B cell (primary cell): ENCODE results near the gene SLC25A29. TPM values are rescaled to one million over a fixed set of nuclear protein-coding genes. Genes with fewer than 3 reads are reported as not detected.
"Not testable (repeated sequence)": the region's sequence is repeated elsewhere in the genome, so short reads cannot be mapped to it uniquely, and the experiment has no call there.

ENCODE experiments used
- ATAC-seq: fragments of 200-7000 bp; cut with Tn5 transposase; one replicate; pipeline ENCODE4 v1.10.0; 2021; ENCODE audit warnings: low read depth, mild to moderate bottlenecking, moderate number of reproducible peaks, moderate library complexity
- CTCF ChIA-PET: fragments of 350-600 bp; sonication (Branson Sonifier 250); formaldehyde crosslinking; loops from one replicate; lab custom pipeline; 2021; ENCODE audit warnings: antibody characterized with exemption, inconsistent platforms; lab: Charles Lee
- POLR2A ChIA-PET: fragments of 350-600 bp; sonication (Branson Sonifier 250); formaldehyde crosslinking; loops from one replicate; lab custom pipeline; 2021; ENCODE audit warnings: antibody characterized with exemption; lab: Charles Lee
- DNase-seq: peaks from one replicate; pipeline ENCODE4 v3.0.0; 2013
- H2AFZ ChIP-seq: 2 replicates; pipeline ENCODE4 v1.6.1; 2012; ENCODE audit warnings: mild to moderate bottlenecking, low read depth, low read length; ENCODE audit not compliant: insufficient read depth, poor library complexity, severe bottlenecking
- H3K27ac ChIP-seq, 2 donors: 1 replicate in 1 of 2; 2 replicates in 1 of 2; pipeline ENCODE4 v1.5.1; 2012 to 2013; ENCODE audit warnings: low read length in 2 of 2, mild to moderate bottlenecking in 2 of 2, moderate library complexity in 1 of 2
- H3K27me3 ChIP-seq, 4 experiments: fragments of 200-600 bp in 1 of 4; sonication (generic) in 1 of 4; replicated peaks in 1 of 4; 1 replicate in 2 of 4; 2 replicates in 2 of 4; pipeline versions ENCODE4 v1.6.1 to v1.7.0; 2013 to 2016; ENCODE audit warnings: low read length in 3 of 4, mild to moderate bottlenecking in 2 of 4, mixed read lengths in 1 of 4, moderate library complexity in 1 of 4; ENCODE audit not compliant: insufficient read depth in 4 of 4, control insufficient read depth in 3 of 4; ENCODE audit errors: control extremely low read depth in 1 of 4
- H3K36me3 ChIP-seq, 2 experiments: replicated peaks in 1 of 2; 1 replicate in 1 of 2; 2 replicates in 1 of 2; pipeline versions ENCODE4 v1.6.1 to v1.7.1; 2013; ENCODE audit warnings: low read length in 1 of 2; ENCODE audit not compliant: insufficient read depth in 2 of 2, control insufficient read depth in 1 of 2; ENCODE audit errors: control extremely low read depth in 1 of 2, extremely low read depth in 1 of 2
- H3K4me1 ChIP-seq, 2 donors: fragments of 200-600 bp in 1 of 2; sonication (generic) in 1 of 2; 1 replicate in 1 of 2; 2 replicates in 1 of 2; pipeline versions ENCODE4 v1.5.1 to v1.6.1; 2013 to 2017; ENCODE audit warnings: low read length in 2 of 2; ENCODE audit not compliant: control insufficient read depth in 2 of 2, insufficient read depth in 2 of 2
- H3K4me2 ChIP-seq: replicated peaks from 2 replicates; pipeline ENCODE3; 2012; ENCODE audit warnings: mild to moderate bottlenecking, low read depth, low read length; ENCODE audit not compliant: poor library complexity, severe bottlenecking
- H3K4me3 ChIP-seq, 5 experiments: fragments of 200-600 bp in 1 of 5; sonication (generic) in 1 of 5; 1 replicate in 3 of 5; 2 replicates in 2 of 5; pipeline versions ENCODE4 v1.5.1 to v1.7.0; 2011 to 2016; ENCODE audit warnings: low read length in 4 of 5, mild to moderate bottlenecking in 4 of 5, low read depth in 2 of 5, control low read depth in 1 of 5, moderate library complexity in 1 of 5; ENCODE audit not compliant: insufficient read depth in 1 of 5; ENCODE audit errors: control extremely low read depth in 1 of 5, extremely low read depth in 1 of 5
- H3K79me2 ChIP-seq: fragments of 200-600 bp; sonication (generic); one replicate; pipeline ENCODE4 v1.6.0; 2016; ENCODE audit warnings: low read length; ENCODE audit not compliant: control insufficient read depth, insufficient read depth
- H3K9ac ChIP-seq: fragments of 200-600 bp; sonication (generic); 2 replicates; pipeline ENCODE4 v1.6.1; 2017; ENCODE audit warnings: mild to moderate bottlenecking, low read length, moderate library complexity
- H3K9me3 ChIP-seq, 3 donors: one replicate each; pipeline versions ENCODE4 v1.6.1 to v1.7.1; 2013; ENCODE audit warnings: low read length in 2 of 3; ENCODE audit not compliant: control insufficient read depth in 2 of 3, insufficient read depth in 1 of 3; ENCODE audit errors: control extremely low read depth in 1 of 3
- H4K20me1 ChIP-seq: 2 replicates; pipeline ENCODE4 v1.6.0; 2012; ENCODE audit warnings: mild to moderate bottlenecking, low read length; ENCODE audit not compliant: insufficient read depth, control insufficient read depth, poor library complexity, severe bottlenecking
- H3K27ac Mint-ChIP-seq: one replicate; pipeline ENCODE4 v1.8.0; 2021; ENCODE audit warnings: mixed read lengths
- H3K27me3 Mint-ChIP-seq: one replicate; pipeline ENCODE4 v1.8.0; 2021; ENCODE audit warnings: mixed read lengths
- H3K4me1 Mint-ChIP-seq: one replicate; pipeline ENCODE4 v1.8.0; 2021; ENCODE audit warnings: mixed read lengths
- H3K4me3 Mint-ChIP-seq: one replicate; pipeline ENCODE4 v1.8.0; 2021; ENCODE audit warnings: mixed read lengths
- H3K9me3 Mint-ChIP-seq: one replicate; pipeline ENCODE4 v1.8.0; 2022; ENCODE audit warnings: mixed read lengths; ENCODE audit not compliant: insufficient read depth
- CTCF ChIP-seq: fragments of 200-600 bp; IDR thresholded peaks from one replicate; pipeline ENCODE4 v1.8.0; 2022; ENCODE audit warnings: antibody characterized with exemption, mild to moderate bottlenecking
- EZH2 ChIP-seq: IDR thresholded peaks from 2 replicates; pipeline ENCODE4 v1.6.1; 2012; ENCODE audit warnings: borderline replicate concordance, low read depth, mild to moderate bottlenecking, moderate library complexity, low read length; ENCODE audit not compliant: insufficient read depth, poor library complexity, severe bottlenecking
- WGBS: methylation state at CpG from one replicate; pipeline ENCODE4 v1.1.5; 2013; ENCODE audit warnings: missing lambda C conversion rate; ENCODE audit not compliant: insufficient coverage; 5-methylcytosine and 5-hydroxymethylcytosine counted together
- intact Hi-C: fragments of 100-400 bp; cut with micrococcal nuclease; formaldehyde crosslinking; loops from one replicate; pipeline ENCODE4 v1.10.0; 2022
- polyA plus RNA-seq: library from polyadenylated mRNA; depleted of rRNA; stranded (reverse); fragments of >200 nt; gene quantifications from 2 replicates; pipeline ENCODE4 v1.2.3, GENCODE V29; 2012
- total RNA-seq, 2 donors: library from RNA; stranded (reverse); fragments of 120-200 nt in 1 of 2; gene quantifications; 1 replicate in 1 of 2; 2 replicates in 1 of 2; pipeline versions ENCODE4 v1.2.3 to v1.2.4, GENCODE V29; 2013 to 2022

Gene SLC25A29
- total and polyA plus RNA-seq, 2 donors (not counting 1 experiment from before 2014, with no cell fraction given) = 15.1 to 99.9 TPM

- Histone ChIP-seq H2AFZ (no peak overlapping the region), H3K27ac (no peak overlapping the region), H3K4me3 (no peak overlapping the region), H3K9ac (no peak overlapping the region), H3K79me2 (no peaks in the 10 kb centered on the region), H3K9me3 (no peaks in the 10 kb centered on the region), H3K4me2 (no peak overlapping the region), H3K27me3 (no peaks in the 10 kb centered on the region), H4K20me1 (no peaks in the 10 kb centered on the region), H3K4me1 (peaks cover 15 to 21% of the 10 kb centered on the region in 2 donors), H3K36me3 (peaks cover 9% of the 10 kb centered on the region in 2 experiments)
- POLR2A ChIA-PET = no interaction called here
- H3K4me1 Mint-ChIP-seq = peaks cover 18% of the 10 kb centered on the region
- H3K27me3 Mint-ChIP-seq = no peaks in the 10 kb centered on the region
- no peak for TF ChIP-seq CTCF
- TF ChIP-seq EZH2 = no peak
- 98% methylated on average over 17 of the region's 17 CpGs for WGBS
- ATAC-seq (no peak), DNase-seq (no peak)
- no peaks in the 10 kb centered on the region for H3K9me3 Mint-ChIP-seq
- no peak overlapping the region for H3K27ac Mint-ChIP-seq
- CTCF ChIA-PET = no interaction called here
- H3K4me3 Mint-ChIP-seq = no peak overlapping the region
- intact Hi-C loops = no loop called here
Observed at GRCh38 chr14:100345711-100346110, 39.5 kb upstream of the SLC25A29 start.

GRCh38 chr14:100344657-100345056 lies 38.4 kb upstream of the SLC25A29 start:
- ATAC-seq, H3K27me3 Mint-ChIP-seq, H3K4me3 ChIP-seq, H3K9ac ChIP-seq, POLR2A ChIA-PET, H3K9me3 ChIP-seq, H3K9me3 Mint-ChIP-seq, H4K20me1 ChIP-seq, H3K27ac ChIP-seq, CTCF ChIA-PET, H3K4me2 ChIP-seq, H3K27ac Mint-ChIP-seq, H3K4me3 Mint-ChIP-seq, H3K27me3 ChIP-seq, H3K36me3 ChIP-seq, H2AFZ ChIP-seq, DNase-seq, H3K79me2 ChIP-seq: not testable (repeated sequence)
- peaks cover 15 to 22% of the 10 kb centered on the region in 2 donors for H3K4me1 ChIP-seq
- no CpG with 5 or more reads among the region's 35 CpGs for WGBS
- intact Hi-C loops = loop anchor here (5.0 kb wide), 1 partner anchor 33 kb away; the partner anchor contains the start of gene WDR25
- peaks cover 24% of the 10 kb centered on the region for H3K4me1 Mint-ChIP-seq

- H3K4me1 Mint-ChIP-seq = peaks cover 24% of the 10 kb centered on the region
- WGBS = 100% methylated on average over 5 of the region's 12 CpGs
- H4K20me1 ChIP-seq, H3K9me3 ChIP-seq, H3K27me3 Mint-ChIP-seq, H2AFZ ChIP-seq, H3K27ac ChIP-seq, H3K79me2 ChIP-seq, ATAC-seq, H3K36me3 ChIP-seq, H3K4me2 ChIP-seq, H3K9me3 Mint-ChIP-seq, POLR2A ChIA-PET, H3K27ac Mint-ChIP-seq, H3K4me3 ChIP-seq, H3K4me3 Mint-ChIP-seq, H3K27me3 ChIP-seq, DNase-seq, H3K9ac ChIP-seq: not testable (repeated sequence)
- CTCF ChIA-PET = interaction anchor here (0.6 kb wide), 1 partner anchor 132 kb away, joined by 3 read pairs; no protein-coding TSS in a partner anchor
- H3K4me1 ChIP-seq = peaks cover 15 to 22% of the 10 kb centered on the region in 2 donors
- intact Hi-C loops = loop anchor here (5.0 kb wide), 1 partner anchor 34 kb away; the partner anchor contains the start of gene WDR25
Observed at GRCh38 chr14:100342826-100343225, 36.6 kb upstream of the SLC25A29 start.
